HUES64 (cell line): Measurements from ENCODE around the gene TCF25.

Experiments
- H3K27ac ChIP-seq: 2 replicates; pipeline ENCODE4 v1.7.0; 2013; ENCODE audit warnings: low read depth, low read length, inconsistent platforms
- H3K27me3 ChIP-seq: 2 replicates; pipeline ENCODE4 v1.6.1; 2013; ENCODE audit warnings: mild to moderate bottlenecking, low read length; ENCODE audit not compliant: insufficient read depth
- H3K36me3 ChIP-seq: 2 replicates; pipeline ENCODE4 v1.6.1; 2013; ENCODE audit warnings: mild to moderate bottlenecking, low read length; ENCODE audit not compliant: insufficient read depth
- H3K4me1 ChIP-seq: 2 replicates; pipeline ENCODE4 v1.6.1; 2013; ENCODE audit warnings: mild to moderate bottlenecking, low read length, moderate library complexity; ENCODE audit not compliant: insufficient read depth
- H3K4me3 ChIP-seq: 2 replicates; pipeline ENCODE4 v1.5.1; 2013; ENCODE audit warnings: mild to moderate bottlenecking, low read length, moderate library complexity
- H3K9ac ChIP-seq: 2 replicates; pipeline ENCODE4 v1.6.1; 2013; ENCODE audit warnings: mild to moderate bottlenecking, low read depth, low read length
- H3K9me3 ChIP-seq: 2 replicates; pipeline ENCODE4 v1.6.1; 2013; ENCODE audit warnings: low read depth, low read length; ENCODE audit not compliant: insufficient read depth
- WGBS: fragments of 150-250, 120-280 bp; methylation state at CpG from one replicate; pipeline ENCODE4 v1.1.7; 2013; ENCODE audit warnings: missing lambda C conversion rate; 5-methylcytosine and 5-hydroxymethylcytosine counted together

Gene TCF25

DNA sequence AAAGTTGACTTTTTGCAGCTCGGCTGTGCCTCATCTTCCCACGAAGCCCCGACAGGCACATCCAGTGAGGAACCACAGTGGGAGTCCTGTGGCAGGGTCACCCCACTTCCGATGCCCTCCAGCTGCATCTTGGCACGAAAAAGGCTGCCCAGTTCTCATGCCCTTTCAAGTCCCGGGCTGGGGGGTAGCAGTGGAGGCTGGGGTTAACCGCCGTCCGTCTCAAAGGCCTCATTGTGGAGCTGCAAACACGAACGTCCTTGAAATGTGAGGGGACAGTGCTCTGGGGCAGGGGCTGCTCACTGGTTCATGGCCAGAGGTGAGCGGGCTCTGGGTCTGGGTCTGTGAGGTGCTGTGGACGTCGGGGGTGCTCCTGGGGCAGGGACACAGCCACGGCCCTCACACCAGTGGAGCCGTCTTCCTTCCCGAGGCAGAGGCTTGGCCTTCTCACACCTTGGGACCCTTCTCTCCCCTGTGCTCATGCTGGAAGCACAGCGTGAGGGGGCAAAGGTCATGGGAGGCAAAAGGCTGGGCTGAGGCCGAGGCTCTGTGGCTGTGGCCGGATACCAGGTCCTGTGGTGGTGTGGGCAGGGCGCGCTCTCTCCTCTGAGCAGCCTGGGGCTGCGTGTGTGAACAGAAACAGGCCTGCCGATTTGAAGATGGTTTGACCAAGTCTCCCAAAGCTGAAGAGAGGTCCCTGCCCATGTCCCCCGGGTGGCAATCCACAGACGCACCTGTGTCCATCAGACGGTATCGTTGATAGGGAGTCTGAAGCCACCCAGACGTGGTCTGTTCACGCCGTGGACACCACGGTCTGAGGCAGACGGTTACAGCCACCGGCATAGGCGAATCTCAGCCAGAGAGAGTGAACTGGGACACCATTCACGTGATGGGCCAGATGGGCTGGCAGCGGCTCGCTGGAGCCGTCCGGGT, 42.2 kb downstream of the TCF25 start:
- WGBS, result 94% methylated on average over 40 of the region's 40 CpGs
- no peak overlapping the region for H3K27ac ChIP-seq
- peaks cover 4% of the 10 kb centered on the region; the same call in 1 of the 2 replicates for H3K36me3 ChIP-seq
- no peak overlapping the region for H3K9ac ChIP-seq
- H3K27me3 ChIP-seq, result 0 out of 2 replicates have a peak, but pooled peaks cover 5% of the 10 kb centered on the region
- no peaks in the 10 kb centered on the region for H3K9me3 ChIP-seq
- peaks cover 6% of the 10 kb centered on the region; the same call in 1 of the 2 replicates for H3K4me1 ChIP-seq
- H3K4me3 ChIP-seq, result no peak overlapping the region

DNA sequence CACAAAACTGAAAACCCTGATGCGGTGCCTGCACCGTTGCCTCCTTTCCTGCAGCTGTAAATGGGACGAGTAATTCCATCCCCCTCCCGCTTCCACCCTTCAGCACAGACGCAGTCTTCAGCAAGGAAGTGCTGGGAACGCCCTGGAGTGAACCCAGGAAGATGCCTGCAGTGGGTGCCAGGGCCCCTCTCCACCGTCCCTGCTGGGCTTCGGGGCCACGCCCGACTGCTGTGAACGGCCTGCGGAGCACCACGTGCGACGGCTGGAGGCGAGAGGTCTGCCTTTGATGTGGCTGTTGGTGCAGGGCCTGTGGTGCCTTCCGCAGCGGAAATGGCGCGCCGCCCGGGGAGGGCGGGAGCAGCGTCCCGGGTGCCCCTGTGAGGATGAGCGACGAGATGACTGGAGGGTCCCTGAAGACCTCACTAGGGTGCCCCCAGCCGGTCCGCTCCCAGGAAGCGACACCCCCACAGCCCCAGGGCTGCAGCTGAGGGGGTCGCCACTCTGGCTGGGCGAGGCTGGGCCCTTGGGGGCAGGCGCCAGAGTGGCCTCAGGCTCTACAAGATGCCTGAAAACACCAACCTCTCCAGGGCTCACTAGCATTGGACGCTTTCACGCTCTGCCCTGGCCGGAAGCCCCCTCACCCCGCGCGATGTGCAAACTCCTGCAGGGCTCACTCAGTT, 44.5 kb downstream of the TCF25 start:
- Histone ChIP-seq H3K4me1 (peaks cover 15% of the 10 kb centered on the region; the same call in 1 of the 2 replicates), H3K36me3 (no peaks in the 10 kb centered on the region), H3K27ac (peak overlapping the region; percentile 39; the same call in 1 of the 2 replicates), H3K27me3 (0 out of 2 replicates have a peak, but pooled peaks cover 5% of the 10 kb centered on the region), H3K4me3 (peak overlapping the region; percentile 60), H3K9ac (peak overlapping the region; percentile 61), H3K9me3 (no peaks in the 10 kb centered on the region)
- 1% methylated on average over 39 of the region's 39 CpGs for WGBS

DNA sequence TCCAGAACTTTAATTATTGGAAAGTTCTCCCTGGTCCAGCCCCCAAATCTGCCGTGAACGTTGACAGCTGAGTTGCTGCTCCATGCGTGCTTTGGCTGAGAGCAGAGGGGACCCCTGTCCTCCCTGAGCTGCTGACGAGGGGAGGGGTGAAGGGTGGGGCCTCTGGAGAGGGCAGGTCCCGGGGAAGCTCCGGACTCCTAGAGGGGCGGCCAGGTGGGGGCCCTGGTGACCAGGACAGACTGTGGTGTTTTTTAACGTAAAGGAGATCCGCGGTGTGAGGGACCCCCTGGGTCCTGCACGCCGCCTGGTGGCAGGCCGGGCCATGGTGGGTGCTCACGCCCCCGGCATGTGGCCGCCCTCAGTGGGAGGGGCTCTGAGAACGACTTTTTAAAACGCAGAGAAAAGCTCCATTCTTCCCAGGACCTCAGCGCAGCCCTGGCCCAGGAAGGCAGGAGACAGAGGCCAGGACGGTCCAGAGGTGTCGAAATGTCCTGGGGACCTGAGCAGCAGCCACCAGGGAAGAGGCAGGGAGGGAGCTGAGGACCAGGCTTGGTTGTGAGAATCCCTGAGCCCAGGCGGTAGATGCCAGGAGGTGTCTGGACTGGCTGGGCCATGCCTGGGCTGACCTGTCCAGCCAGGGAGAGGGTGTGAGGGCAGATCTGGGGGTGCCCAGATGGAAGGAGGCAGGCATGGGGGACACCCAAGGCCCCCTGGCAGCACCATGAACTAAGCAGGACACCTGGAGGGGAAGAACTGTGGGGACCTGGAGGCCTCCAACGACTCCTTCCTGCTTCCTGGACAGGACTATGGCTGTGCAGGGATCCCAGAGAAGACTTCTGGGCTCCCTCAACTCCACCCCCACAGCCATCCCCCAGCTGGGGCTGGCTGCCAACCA, 45.3 kb downstream of the TCF25 start, which contains the start of gene MC1R:
Gene MC1R (plus strand): TSS at position 410 of the 895 bp plus-strand sequence. CDS start 397 bp downstream, at position 807.
- 12% methylated on average over 23 of the region's 23 CpGs for WGBS
- H3K27me3 ChIP-seq, result 0 out of 2 replicates have a peak, but pooled peaks cover 5% of the 10 kb centered on the region

DNA sequence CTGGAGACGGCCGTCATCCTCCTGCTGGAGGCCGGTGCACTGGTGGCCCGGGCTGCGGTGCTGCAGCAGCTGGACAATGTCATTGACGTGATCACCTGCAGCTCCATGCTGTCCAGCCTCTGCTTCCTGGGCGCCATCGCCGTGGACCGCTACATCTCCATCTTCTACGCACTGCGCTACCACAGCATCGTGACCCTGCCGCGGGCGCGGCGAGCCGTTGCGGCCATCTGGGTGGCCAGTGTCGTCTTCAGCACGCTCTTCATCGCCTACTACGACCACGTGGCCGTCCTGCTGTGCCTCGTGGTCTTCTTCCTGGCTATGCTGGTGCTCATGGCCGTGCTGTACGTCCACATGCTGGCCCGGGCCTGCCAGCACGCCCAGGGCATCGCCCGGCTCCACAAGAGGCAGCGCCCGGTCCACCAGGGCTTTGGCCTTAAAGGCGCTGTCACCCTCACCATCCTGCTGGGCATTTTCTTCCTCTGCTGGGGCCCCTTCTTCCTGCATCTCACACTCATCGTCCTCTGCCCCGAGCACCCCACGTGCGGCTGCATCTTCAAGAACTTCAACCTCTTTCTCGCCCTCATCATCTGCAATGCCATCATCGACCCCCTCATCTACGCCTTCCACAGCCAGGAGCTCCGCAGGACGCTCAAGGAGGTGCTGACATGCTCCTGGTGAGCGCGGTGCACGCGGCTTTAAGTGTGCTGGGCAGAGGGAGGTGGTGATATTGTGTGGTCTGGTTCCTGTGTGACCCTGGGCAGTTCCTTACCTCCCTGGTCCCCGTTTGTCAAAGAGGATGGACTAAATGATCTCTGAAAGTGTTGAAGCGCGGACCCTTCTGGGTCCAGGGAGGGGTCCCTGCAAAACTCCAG, 46.4 kb downstream of the TCF25 start:
- no peaks in the 10 kb centered on the region for H3K9me3 ChIP-seq
- H3K4me1 ChIP-seq, result peaks cover 18% of the 10 kb centered on the region; the same call in 1 of the 2 replicates
- H3K9ac ChIP-seq, result no peak overlapping the region
- 0 out of 2 replicates have a peak, but pooled peaks cover 5% of the 10 kb centered on the region for H3K27me3 ChIP-seq
- 95% methylated on average over 52 of the region's 52 CpGs for WGBS
- no peaks in the 10 kb centered on the region for H3K36me3 ChIP-seq
- no peak overlapping the region for H3K27ac ChIP-seq
- no peak overlapping the region for H3K4me3 ChIP-seq

More for the DNA sequence above, 45.3 kb downstream of the TCF25 start, which contains the start of gene MC1R:
- H3K9ac ChIP-seq, result peak within 1 kb of the TSS; percentile 61
- peaks cover 15% of the 10 kb centered on the region; the same call in 1 of the 2 replicates for H3K4me1 ChIP-seq
- no peaks in the 10 kb centered on the region for H3K9me3 ChIP-seq
- H3K36me3 ChIP-seq, result no peaks in the 10 kb centered on the region
- H3K27ac ChIP-seq, result peak within 1 kb of the TSS; percentile 39; the same call in 1 of the 2 replicates
- peak within 1 kb of the TSS; percentile 60 for H3K4me3 ChIP-seq

DNA sequence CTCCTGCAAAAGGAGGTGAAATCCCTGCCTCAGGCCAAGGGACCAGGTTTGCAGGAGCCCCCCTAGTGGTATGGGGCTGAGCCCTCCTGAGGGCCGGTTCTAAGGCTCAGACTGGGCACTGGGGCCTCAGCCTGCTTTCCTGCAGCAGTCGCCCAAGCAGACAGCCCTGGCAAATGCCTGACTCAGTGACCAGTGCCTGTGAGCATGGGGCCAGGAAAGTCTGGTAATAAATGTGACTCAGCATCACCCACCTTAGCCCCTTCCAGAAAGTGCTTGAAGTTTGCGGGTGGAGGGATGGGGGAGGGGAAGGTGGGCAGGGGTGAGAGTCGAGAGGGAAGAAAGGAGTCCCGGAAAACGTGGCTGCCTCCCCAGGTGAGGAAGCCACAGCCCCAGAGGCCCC, 47.3 kb downstream of the TCF25 start:
- Histone ChIP-seq H3K4me1 (peaks cover 20% of the 10 kb centered on the region; the same call in 1 of the 2 replicates), H3K27me3 (peaks cover 5% of the 10 kb centered on the region; the same call in 1 of the 2 replicates), H3K36me3 (no peaks in the 10 kb centered on the region), H3K9me3 (no peaks in the 10 kb centered on the region), H3K9ac (no peak overlapping the region), H3K27ac (no peak overlapping the region), H3K4me3 (no peak overlapping the region)
- 55% methylated on average over 6 of the region's 6 CpGs for WGBS

DNA sequence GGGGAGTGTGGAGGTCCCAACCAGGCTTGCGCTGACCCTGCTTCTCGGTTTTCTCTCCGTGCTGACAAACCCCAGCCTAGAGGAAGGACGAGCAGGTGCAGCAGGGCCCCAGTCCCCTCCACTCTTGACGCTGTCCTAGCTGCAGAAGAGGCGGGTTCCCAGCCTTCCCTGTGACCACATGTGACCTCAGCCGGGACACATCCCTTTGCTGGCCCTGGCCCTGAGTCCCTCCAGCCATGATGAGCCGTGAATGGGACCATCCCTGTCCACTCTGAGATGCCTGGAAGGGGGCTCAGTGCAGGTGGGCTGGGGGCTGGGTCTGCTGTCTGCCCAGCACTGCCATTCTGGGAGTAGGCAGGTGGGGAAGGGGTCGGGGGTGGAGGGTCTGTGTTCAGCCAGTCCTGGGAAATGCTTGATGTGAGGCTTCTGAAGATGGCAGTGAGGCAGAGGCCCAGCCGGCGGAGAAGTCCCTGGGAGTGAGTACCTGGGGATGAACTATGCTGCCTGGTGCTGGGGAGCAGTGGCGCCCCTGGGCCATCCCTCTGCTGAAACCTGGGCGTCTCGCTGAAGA, 47.8 kb downstream of the TCF25 start:
- H3K9ac ChIP-seq, result peak overlapping the region; percentile 79
- 48% methylated on average over 14 of the region's 14 CpGs for WGBS
- peak overlapping the region; percentile 73 for H3K4me3 ChIP-seq
- H3K27me3 ChIP-seq, result peaks cover 5% of the 10 kb centered on the region; the same call in 1 of the 2 replicates
- no peaks in the 10 kb centered on the region for H3K9me3 ChIP-seq
- no peaks in the 10 kb centered on the region for H3K36me3 ChIP-seq
- peak overlapping the region; percentile 26; the same call in 1 of the 2 replicates for H3K27ac ChIP-seq
- H3K4me1 ChIP-seq, result peaks cover 20% of the 10 kb centered on the region; the same call in 1 of the 2 replicates

DNA sequence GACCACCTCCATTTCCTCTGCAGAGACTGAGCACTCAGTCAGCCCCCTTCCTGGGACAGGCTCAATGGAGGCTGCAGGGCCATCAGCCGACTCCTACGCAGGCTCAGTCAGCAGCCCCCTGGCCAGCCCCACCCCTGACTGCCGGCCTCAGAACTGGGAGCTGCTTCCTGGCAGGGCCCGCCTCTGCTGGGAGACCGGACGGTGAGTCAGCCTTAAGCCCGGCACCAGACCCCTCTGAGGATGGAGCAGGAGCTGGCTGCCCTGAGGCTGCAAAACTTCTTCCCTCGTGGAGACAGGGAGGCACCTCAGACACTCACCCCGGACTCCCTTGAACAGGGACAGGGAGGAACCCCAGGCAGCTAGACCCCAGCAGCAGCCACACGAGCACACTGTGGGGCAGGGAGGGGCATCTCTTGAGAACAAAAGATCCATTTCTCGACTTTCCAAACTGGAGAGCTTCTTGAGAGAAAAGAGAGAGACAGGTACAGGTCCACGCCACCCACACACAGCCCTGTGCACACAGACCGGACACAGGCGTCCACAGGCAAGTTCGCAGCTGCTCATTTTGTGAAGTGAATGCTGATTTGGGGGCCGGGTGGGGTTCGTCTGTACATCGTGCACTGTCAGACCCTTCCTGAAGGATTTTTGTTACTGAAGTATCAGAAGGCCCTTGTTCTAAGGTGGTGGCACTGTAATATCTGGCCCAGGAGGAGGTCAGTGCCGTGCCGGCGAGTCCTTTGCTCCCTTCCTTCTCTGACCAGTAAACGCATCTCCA, 48.5 kb downstream of the TCF25 start:
- peak overlapping the region; percentile 34 for H3K27ac ChIP-seq
- H3K4me3 ChIP-seq, result peak overlapping the region; percentile 73
- H3K4me1 ChIP-seq, result peaks cover 20% of the 10 kb centered on the region; the same call in 1 of the 2 replicates
- WGBS, result 5% methylated on average over 22 of the region's 22 CpGs
- H3K9me3 ChIP-seq, result no peaks in the 10 kb centered on the region
- H3K36me3 ChIP-seq, result no peaks in the 10 kb centered on the region
- peaks cover 5% of the 10 kb centered on the region; the same call in 1 of the 2 replicates for H3K27me3 ChIP-seq
- peak overlapping the region; percentile 79 for H3K9ac ChIP-seq

DNA sequence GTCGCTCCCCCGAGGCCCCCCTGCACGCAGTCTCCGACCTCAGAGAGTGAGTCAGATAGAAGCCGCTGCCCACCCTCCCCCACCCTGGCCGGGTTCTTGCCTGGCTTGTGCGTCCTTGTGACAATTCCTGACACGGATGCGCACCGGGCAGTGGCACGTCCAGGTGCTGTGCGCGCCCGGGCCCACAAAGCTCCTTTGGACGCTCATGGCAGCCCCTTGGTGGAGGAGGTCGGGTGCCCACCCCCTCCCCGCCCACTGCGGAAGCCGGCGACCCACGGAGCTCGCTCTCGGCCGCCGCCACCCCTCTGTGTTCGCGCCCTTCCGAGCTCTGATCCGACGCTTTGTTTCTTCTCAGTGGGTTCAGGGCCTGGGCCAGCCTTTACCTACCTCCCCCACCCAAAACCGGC, 49.1 kb downstream of the TCF25 start:
- H3K27ac ChIP-seq, result peak overlapping the region; percentile 77
- H3K4me3 ChIP-seq, result peak overlapping the region; percentile 73
- H3K9ac ChIP-seq, result peak overlapping the region; percentile 79
- peaks cover 20% of the 10 kb centered on the region; the same call in 1 of the 2 replicates for H3K4me1 ChIP-seq
- H3K9me3 ChIP-seq, result no peaks in the 10 kb centered on the region
- peaks cover 3% of the 10 kb centered on the region; the same call in 1 of the 2 replicates for H3K36me3 ChIP-seq
- WGBS, result under 1% methylated on average over 31 of the region's 31 CpGs
- H3K27me3 ChIP-seq, result peaks cover 5% of the 10 kb centered on the region; the same call in 1 of the 2 replicates
